ENCODE data around the gene TAF4. TPM values are rescaled to one million over a fixed set of nuclear protein-coding genes. Genes with fewer than 3 reads are reported as not detected.

Gene TAF4
- total and polyA plus RNA-seq, 8 donors, result 14.1 to 21.0 (median 17.1) TPM

- H3K36me3 ChIP-seq, result peaks cover 0 to 7% of the 10 kb centered on the region in 2 donors
- DNase-seq (no peak), ATAC-seq (no peak)
- H3K27me3 ChIP-seq, result no peaks in the 10 kb centered on the region
- TF ChIP-seq CTCF (IDR thresholded peaks at IDR 0.05), result no peak
- H3K9me3 ChIP-seq, result no peaks in the 10 kb centered on the region
- peaks cover 0 to 8% of the 10 kb centered on the region in 2 donors for H3K4me1 ChIP-seq
- intact Hi-C loops (cut with DNase I), result no loop called here
- H3K4me3 ChIP-seq, result no peak overlapping the region
- H3K27ac ChIP-seq, result no peak overlapping the region
These were observed 47.1 kb downstream of the TAF4 start for GRCh38 chr20:62018437-62019143.

- TF ChIP-seq CTCF (IDR thresholded peaks at IDR 0.05), result no peak
- intact Hi-C loops (cut with DNase I), result no loop called here
These were observed 50.0 kb downstream of the TAF4 start for GRCh38 chr20:62015540-62016288.

GRCh38 chr20:62014889-62015537 lies 50.7 kb downstream of the TAF4 start:
- no peaks in the 10 kb centered on the region for H3K27me3 ChIP-seq
- no peak overlapping the region for H3K27ac ChIP-seq
- H3K36me3 ChIP-seq, result peaks cover 0 to 34% of the 10 kb centered on the region in 2 donors
- H3K4me1 ChIP-seq, result peaks cover 0 to 8% of the 10 kb centered on the region in 2 donors
- ATAC-seq, result no peak
- intact Hi-C loops (cut with DNase I), result loop anchor here in 1 of 2 donors (5.0 kb wide), 1 partner anchor 122 kb away; no protein-coding TSS in a partner anchor
- no peak overlapping the region for H3K4me3 ChIP-seq
- TF ChIP-seq CTCF (IDR thresholded peaks at IDR 0.05), result no peak
- DNase-seq, result peak in 1 of 4 donors; percentile 24
- no peaks in the 10 kb centered on the region for H3K9me3 ChIP-seq

More at GRCh38 chr20:62015540-62016288, 50.0 kb downstream of the TAF4 start:
- Histone ChIP-seq H3K4me1 (peaks cover 0 to 8% of the 10 kb centered on the region in 2 donors), H3K4me3 (no peak overlapping the region), H3K27ac (no peak overlapping the region), H3K36me3 (peaks cover 0 to 31% of the 10 kb centered on the region in 2 donors), H3K27me3 (no peaks in the 10 kb centered on the region), H3K9me3 (no peaks in the 10 kb centered on the region)
- ATAC-seq, result no peak
- no peak for DNase-seq

GRCh38 chr20:62014488-62014775 lies 51.2 kb downstream of the TAF4 start:
- no peak for TF ChIP-seq CTCF (IDR thresholded peaks at IDR 0.05)
- H3K4me1 ChIP-seq, result peaks cover 0 to 8% of the 10 kb centered on the region in 2 donors
- no peak for DNase-seq
- H3K4me3 ChIP-seq, result no peak overlapping the region
- no peak overlapping the region for H3K27ac ChIP-seq
- intact Hi-C loops (cut with DNase I), result loop anchor here in 1 of 2 donors (5.0 kb wide), 1 partner anchor 123 kb away; no protein-coding TSS in a partner anchor
- no peaks in the 10 kb centered on the region for H3K27me3 ChIP-seq
- no peak for ATAC-seq
- peaks cover 0 to 40% of the 10 kb centered on the region in 2 donors for H3K36me3 ChIP-seq
- H3K9me3 ChIP-seq, result no peaks in the 10 kb centered on the region

GRCh38 chr20:62012631-62013030 lies 53.0 kb downstream of the TAF4 start:
- ATAC-seq (no peak), DNase-seq (no peak)
- peaks cover 0 to 58% of the 10 kb centered on the region in 2 donors for H3K36me3 ChIP-seq
- H3K27ac ChIP-seq, result no peak overlapping the region
- H3K27me3 ChIP-seq, result no peaks in the 10 kb centered on the region
- no peak for TF ChIP-seq CTCF (IDR thresholded peaks at IDR 0.05)
- no peaks in the 10 kb centered on the region for H3K9me3 ChIP-seq
- peaks cover 0 to 8% of the 10 kb centered on the region in 2 donors for H3K4me1 ChIP-seq
- intact Hi-C loops (cut with DNase I), result loop anchor here in 1 of 2 donors (5.0 kb wide), 1 partner anchor 125 kb away; no protein-coding TSS in a partner anchor
- no peak overlapping the region for H3K4me3 ChIP-seq
